GM18907 (cell line): ENCODE measurements around the gene SPRR2D.
"Not testable (repeated sequence)": the region's sequence is repeated elsewhere in the genome, so short reads cannot be mapped to it uniquely, and the experiment has no call there.

Experiments
- ATAC-seq: cut with Tn5 transposase; IDR thresholded peaks from one replicate; pipeline ENCODE4 v1.9.1; 2021; ENCODE audit warnings: mild to moderate bottlenecking, moderate library complexity; ENCODE audit not compliant: unreplicated experiment

Gene SPRR2D

GRCh38 chr1:153040950-153041631 lies at the start of gene SPRR2D:
TSS of gene SPRR2D (minus strand) at chr1:153041120. CDS start at chr1:153040346, 774 bp downstream.
- no peak for ATAC-seq

- ATAC-seq: no peak
Measured at GRCh38 chr1:153087652-153088051, 46.7 kb upstream of the SPRR2D start.

DNA sequence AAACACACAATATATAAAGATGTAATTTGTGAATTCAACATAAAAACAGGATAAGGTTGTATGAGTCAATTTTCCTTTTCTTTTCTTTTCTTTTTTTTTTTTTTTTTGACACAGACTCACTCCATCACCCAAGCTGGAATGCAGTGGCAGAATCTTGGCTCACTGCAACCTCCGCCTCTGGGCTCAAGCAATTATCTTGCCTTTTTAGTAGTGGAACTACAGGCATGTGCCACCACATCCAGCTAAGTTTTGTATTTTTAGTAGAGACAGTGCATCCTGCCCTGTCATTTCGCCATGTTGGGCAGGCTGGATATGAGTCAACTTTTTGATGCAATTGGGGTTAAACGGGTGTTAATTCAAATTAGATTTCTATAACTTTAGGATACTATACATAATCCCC lies 40.8 kb upstream of the SPRR2D start:
- no peak for ATAC-seq

DNA sequence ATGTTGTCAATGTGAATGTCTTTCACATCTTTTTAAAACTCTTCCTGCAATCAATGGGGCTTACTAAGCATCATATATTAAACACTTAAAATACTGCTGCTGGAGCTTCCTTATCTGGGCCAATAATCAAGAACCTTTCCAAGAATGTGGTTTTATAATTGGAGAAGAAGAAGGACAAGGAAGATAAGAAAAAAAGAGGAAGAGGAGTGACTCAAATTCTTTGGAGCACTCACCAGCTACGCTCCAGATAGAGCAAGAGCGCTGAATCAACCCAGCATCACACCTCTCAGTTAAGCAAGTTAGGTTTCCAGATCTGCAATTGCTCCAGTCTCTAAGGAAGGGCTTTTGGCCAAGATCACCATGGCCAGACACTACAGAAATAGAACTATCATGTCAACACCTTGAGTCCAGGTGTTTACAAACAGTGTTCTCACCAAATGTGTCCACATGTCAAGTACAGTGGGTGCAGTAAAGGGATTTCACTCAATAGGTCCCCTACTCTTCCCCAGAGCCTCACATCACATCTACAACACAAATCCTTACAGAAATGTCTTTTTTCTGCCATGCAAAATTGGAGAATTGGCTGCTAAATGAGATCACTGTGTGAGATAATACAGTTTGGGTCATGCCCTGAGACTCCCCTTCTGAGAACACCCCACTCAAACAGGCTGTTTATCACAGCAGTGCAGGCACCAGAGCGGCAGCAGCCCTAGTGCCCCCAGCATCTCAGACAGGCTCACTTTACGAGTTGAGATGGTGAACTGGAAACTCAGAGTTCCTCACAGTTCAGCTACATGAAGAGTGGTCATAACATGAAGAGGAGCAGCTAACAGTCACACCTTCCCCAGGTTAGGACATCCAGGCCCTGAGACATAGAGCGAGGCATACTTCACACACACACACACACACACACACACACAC lies 32.1 kb upstream of the SPRR2D start:
- ATAC-seq: no peak

DNA sequence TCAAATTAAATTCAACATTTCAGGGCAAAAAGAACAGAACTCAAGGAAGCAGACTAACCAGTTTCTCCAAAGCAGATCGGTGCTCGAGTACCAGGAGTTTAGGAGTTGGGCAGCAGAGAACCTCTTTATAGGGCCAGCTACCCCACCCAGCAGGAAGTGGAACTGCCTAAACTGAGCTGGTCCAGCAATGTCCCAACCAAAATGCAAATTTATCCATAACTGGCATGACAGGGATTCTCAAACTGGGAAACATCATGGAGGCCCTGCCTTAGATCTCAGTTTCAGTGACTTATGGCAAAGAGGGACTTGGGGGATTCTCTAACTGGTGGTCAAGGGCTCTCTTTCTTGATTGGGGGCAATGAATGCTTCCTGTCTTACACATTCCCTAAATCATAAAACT lies 30.6 kb upstream of the SPRR2D start, which contains the start of gene SPRR2B:
Gene SPRR2B (minus strand): TSS at position 101 of the 400 bp plus-strand sequence. CDS start 772 bp downstream, outside the sequence.
- ATAC-seq: no peak

- ATAC-seq: no peak
Measured at GRCh38 chr1:153070243-153070642, 29.3 kb upstream of the SPRR2D start.

DNA sequence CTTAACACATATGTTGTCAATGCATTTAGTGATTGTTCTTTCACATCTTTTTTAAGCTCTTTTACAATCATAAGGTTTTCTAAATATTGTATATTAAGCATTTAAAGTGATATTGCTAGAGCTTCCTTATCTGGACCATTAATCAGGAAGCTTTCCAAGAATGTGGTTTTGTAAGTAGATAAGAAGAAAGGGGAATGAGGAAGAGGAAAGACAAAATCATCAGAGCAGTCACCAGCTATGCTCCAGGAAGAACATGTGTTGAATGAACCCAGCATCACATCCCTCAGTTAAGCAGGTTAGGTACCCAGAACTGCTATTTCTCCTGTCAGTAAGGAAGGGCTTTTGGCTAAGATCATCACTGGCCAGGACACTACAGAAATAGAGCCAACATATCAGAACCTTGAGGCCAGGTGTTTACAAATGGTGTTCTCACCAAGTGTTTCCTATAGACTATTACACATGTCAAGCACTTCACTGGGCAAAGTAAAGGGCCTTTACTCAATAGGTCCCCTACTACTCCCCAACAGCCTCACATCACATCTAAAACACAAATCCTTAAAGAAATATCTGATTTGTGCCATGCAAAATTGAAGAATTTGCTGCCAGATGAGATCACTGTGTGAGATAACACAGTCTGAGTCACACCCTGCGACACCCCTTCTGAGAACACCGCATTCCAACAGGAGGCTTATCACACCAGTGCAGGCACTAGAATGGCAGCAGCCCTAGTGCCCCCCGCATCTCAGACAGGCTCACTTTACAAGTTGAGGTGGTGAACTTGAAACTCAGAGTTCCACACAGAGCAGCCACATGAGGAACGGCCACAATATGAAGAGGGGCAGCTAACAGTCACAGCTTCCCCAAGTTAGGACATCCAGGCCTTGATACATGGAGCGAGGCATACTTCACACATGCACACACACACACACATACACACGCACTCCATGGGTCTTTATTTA lies 18.2 kb upstream of the SPRR2D start:
- no peak for ATAC-seq

GRCh38 chr1:153058154-153058553 lies 17.2 kb upstream of the SPRR2D start:
- no peak for ATAC-seq

DNA sequence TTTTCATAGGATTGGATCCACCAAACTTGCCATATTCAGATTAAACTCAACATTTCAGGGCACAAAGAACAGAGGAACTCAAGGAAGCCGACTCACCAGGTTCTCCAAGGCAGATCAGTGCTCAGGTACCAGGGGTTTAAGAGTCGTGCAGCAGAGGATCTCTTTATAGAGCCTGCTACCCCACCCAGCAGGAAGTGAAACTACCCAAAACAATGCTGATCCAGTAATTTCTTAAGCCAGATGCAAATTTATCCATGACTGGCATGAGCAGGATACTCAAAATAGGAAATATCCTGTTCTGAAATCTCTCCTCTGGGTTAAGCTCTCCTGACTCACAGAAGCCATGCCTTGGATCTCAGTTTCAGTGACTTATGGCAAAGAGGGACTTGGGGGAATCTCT lies 16.5 kb upstream of the SPRR2D start, which contains the start of gene SPRR2A:
Gene SPRR2A (minus strand): TSS at position 138 of the 400 bp plus-strand sequence. CDS start 777 bp downstream, outside the sequence.
- ATAC-seq: no peak

GRCh38 chr1:153056111-153056510 lies 15.2 kb upstream of the SPRR2D start:
- not testable (repeated sequence) for ATAC-seq

DNA sequence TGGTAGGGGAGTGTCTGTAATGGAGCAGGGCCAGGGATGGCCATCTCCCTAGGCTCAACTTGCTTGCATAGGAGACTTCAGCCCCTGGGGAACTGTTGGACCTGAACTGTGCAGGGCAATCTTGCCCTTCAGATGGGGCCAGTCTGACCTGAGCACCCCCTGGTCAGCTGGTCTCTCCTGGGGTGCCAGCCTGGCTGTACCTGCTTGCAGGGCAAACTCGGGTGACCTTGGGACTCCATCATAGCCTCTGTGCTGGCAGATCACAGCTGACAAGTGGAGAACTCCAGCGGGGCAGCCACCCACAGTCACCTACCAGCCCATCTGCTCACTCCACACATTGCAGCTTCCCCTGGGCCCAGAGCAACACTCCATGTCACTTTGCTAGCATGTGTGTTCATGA lies 8.3 kb upstream of the SPRR2D start:
- ATAC-seq: no peak

DNA sequence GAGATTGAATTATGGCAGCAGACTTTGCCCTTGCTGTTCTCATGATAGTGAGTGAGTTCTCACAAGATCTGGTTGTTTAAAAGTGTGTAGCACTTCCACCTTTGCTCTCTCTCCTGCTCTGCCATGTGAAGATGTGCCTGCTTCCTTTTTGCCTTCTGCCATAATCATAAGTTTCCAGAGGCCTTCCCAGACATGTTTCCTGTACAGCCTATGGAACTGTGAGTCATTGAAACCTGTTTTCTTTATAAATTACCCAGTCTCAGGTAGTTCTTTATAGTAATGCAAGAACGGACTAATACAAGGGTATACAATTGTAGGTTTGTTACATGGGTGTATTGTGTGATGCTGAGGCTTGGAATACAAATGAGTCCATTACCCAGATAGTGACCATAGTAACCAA lies 5.7 kb downstream of the SPRR2D start:
- ATAC-seq: no peak

DNA sequence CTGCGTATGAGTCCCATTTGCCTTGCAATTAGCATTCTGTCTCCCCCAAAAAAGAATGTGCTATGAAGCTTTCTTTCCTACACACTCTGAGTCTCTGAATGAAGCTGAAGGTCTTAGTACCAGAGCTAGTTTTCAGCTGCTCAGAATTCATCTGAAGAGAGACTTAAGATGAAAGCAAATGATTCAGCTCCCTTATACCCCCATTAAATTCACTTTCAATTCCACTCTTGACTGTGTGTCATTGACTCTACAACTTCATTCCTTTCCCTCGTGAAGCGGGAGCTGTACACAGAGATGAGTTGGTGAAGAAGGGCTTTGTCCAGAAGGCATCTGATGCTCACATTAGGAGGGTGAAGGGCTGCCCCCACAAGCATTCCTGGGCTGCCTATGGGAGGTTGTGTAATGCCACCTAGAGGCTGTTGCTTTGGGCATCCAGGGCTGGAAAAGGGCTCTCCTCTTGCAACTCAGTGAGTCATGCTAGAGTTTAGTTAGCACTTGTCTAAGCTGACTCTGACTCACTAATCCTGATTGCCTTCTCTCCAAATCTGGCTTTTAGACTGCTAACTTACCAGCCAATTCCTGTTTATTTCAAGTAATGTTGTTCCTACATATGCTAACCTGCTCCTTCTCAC lies 8.1 kb downstream of the SPRR2D start:
- ATAC-seq: no peak

- ATAC-seq: no peak
Measured at GRCh38 chr1:153032073-153032472, 8.8 kb downstream of the SPRR2D start.

DNA sequence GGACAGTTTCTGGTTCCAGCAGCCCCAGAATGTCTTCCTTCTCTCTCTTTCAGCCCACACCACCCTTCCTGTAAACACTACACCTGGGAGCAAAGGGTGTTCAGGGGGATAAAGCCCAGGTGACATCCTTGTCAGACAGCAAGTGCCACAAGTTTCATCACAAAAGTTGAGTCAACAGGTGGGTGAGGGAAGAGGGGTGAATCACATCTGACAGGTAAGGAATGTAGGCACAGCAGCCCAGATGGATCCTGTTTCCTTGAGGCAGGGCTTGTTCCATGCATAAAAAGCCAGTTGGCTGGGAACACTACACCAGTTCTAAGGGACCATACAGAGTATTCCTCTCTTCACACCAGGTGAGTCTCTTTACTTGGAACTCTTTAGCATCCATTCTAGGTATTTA lies 10.0 kb downstream of the SPRR2D start, which contains the start of gene SPRR1B:
Gene SPRR1B (plus strand): TSS at position 309 of the 400 bp plus-strand sequence. CDS start 1,143 bp downstream, outside the sequence.
- ATAC-seq: no peak

DNA sequence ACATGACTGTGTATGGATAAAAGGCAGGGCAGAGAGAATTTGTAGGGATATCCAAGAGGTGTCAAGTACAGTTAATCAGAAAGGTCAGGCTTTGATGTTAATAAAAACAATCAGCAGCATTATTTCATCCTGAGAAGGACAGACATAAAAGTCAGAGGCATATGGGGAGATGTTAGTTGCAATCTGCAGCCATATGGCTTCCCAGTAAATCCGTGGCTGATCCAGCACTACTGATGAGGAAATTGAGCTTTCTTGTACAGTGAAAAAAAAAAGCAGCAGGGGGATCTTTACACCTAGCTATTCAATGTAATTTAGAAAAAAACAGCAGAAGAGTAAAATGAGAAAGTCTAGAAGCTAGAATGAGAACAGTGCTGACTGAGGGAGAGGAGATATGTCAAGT lies 12.2 kb downstream of the SPRR2D start:
- no peak for ATAC-seq

- ATAC-seq: no peak
Measured at GRCh38 chr1:153025797-153026196, 15.1 kb downstream of the SPRR2D start.

- ATAC-seq: no peak
Measured at GRCh38 chr1:153024413-153024812, 16.5 kb downstream of the SPRR2D start.

DNA sequence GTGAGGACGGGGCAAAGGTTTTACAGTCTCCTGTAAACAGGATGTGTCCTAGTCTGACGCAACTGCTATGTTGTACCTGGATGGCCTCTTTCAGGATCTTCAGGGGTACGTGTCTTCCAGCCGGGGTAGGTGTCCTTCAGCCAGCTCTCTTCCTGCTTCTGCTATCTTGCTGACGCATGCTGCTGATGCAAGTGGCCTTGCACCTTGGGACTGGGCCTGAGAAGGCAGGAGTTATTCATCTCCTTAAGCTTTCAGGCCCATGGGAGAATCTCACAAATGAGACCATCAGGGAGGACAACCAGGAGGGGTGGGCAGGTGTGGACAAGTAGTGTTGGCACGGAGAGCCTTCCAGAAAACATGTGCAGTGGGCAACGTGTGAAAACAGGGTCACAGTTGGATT lies 17.8 kb downstream of the SPRR2D start:
- no peak for ATAC-seq

DNA sequence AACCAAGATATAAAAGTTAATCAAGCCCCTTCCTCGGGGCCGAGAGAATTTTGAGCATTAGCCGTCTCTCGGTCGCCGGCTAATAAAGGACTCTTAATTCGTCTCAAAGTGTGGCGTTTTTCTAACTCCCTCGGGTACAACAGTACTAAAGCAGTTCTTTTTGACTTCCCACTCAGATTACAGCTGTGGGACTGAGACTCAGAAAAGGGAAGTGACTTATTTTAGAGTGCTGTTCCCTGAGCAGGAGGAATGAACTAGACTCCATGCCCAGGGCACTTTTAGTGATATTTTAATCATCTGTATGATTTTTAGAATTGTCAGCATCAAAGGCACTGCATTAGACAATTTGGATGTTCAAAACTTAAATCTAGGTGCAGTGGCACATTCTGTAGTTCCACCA lies 18.6 kb downstream of the SPRR2D start:
- ATAC-seq: not testable (repeated sequence)
